GM19468 (cell line): ENCODE results near the gene MAMLD1.

ENCODE experiments used
- ATAC-seq: cut with Tn5 transposase; IDR thresholded peaks from one replicate; pipeline ENCODE4 v1.9.1; 2021; ENCODE audit warnings: mild to moderate bottlenecking, moderate library complexity, moderate number of reproducible peaks; ENCODE audit not compliant: unreplicated experiment; ENCODE audit errors: extremely low read depth

The MAMLD1 gene

DNA sequence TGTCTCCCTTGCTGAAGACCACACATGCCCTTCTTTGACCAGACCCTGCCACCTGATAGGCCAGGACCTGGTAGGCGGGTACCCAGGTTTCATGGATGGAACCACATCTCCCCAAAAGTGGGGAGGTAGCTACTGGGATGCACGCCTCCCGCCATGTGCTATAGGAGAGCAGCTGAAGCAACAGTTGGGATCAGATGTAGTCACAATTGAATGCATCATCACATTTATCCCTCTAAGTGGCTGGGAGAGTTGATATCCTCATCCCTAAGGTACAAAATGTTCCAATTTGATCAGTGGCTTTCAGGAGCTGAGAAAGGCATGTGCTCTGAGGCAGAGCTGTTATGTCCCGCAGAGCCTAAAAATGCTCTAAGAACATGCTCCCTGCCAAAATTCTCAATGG lies 151.3 kb downstream of the MAMLD1 start:
- ATAC-seq = no peak

DNA sequence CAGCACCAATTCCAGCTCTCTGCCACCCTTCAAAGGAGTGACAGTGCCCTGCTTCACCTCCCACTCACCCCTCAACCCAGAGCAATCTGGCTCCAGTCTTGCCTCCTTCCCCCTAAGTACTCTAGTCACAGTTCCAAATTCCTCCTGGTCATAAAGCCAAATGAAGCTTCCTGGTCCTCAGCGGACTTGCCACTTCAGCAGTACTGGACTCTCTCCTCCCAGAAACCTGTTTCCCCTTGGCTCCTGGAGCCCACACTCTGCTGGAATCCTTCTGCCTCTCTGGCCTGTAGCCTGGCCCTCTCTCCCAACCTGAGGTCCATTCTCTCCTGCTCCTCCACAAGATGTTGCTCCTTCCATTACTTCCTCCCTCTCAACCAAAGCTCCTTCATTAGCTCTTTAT lies 152.7 kb downstream of the MAMLD1 start:
- ATAC-seq = no peak

DNA sequence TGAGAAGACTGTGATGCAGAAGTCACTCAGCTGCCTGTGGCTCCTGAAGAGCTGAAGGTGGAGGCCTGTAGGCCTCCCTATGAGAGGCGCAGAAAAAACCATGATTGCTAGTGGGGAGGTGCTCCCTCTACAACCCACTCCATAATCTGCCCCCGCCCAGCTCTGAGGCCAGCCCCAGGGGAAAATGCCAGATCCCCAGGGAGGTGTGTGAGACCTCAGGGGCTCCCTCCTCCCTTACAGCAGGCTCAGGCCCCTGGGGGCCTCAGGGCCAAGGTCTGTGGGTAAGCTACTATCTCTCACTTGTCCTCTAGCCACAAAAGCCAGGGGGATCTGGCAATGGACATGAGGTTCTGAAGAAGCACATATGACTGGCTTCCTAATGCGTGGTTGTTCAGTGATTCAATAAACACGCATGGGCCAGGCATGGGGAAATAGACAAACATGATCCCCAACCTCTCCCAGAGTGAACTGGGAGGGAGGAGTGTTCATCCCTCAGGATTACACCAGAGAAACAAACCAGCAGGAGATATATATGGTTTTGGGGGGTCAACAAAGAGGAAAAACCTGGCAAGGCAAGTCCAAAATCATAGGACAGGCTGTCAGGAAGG lies 154.3 kb downstream of the MAMLD1 start:
- ATAC-seq = no peak

DNA sequence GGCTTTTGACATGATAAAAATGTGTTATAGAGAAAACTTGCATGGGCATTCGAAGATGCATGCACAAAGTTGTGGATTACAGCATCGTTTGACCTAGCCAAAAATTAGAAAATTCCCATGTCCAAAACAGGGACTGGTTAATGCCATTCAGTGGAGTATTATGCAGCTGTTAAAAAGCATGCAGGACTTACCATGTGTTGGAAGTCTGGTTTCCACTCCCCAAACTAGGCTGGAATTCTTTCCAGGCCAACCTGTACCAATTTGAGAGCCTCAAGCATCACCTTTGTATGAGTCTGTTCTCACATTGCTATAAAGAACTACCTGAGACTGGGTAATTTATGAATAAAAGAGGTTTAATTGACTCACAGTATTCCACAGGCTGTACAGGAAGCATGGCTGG lies 159.4 kb downstream of the MAMLD1 start:
- no peak for ATAC-seq

DNA sequence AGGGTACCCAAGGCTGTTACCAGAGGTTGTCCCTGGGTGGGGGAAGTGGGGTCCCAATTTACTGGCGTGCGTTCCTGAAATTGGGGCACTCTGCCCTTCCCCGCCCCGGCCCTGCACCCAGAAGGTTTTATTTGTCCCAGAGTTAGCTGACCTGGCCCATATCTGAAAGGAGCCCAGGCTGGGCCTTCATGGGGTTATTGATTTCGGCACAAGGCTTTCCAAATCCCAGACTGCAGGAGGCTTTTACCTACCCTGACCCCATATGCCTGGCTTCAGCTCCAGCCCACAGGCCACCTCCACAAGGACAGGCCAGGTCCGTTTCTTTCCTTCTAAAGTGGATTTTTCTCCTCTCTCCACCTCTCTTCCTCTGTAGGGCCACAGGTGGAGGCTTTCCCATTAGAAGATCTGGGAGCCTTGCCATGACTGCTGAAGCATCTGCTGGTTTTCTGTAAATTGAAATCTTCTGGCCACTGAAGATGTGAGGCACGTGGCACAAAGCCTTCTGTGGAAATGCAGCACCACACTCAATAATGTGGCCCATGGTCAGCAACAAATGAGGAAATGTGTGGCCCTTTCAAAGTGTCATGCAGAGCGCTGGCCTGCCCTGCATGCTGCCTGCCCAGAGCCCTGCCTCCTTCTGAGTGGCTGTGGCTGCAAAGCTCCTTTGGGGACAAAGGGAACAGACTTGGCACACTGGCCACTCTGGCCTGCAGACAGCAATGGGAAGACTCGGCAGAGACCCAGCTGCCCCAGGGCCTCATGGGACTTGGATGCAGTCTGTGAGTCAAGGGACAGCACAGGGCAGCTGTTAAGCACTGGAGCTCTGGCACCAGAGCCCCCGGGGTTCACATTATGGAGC lies 162.2 kb downstream of the MAMLD1 start:
- ATAC-seq = no peak

DNA sequence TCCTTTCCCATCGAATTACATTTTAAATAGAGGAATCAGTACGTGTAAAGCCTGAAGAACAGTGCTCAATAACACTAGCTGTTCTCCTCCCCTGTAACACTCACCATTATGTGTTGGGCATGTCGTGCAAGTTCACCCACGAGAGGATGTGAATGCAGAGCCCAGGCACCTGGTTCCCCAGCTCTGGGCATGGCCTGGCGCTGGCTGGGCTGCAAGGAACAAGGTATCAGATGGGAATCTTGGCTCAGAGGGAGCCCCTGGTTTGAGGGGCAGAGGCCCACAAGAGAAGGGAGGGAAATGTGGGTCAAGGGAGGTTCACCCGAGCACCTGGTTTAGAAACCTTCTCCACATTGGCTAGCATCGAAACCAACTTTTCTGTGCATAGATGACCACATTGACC lies 163.6 kb downstream of the MAMLD1 start:
- ATAC-seq = no peak

DNA sequence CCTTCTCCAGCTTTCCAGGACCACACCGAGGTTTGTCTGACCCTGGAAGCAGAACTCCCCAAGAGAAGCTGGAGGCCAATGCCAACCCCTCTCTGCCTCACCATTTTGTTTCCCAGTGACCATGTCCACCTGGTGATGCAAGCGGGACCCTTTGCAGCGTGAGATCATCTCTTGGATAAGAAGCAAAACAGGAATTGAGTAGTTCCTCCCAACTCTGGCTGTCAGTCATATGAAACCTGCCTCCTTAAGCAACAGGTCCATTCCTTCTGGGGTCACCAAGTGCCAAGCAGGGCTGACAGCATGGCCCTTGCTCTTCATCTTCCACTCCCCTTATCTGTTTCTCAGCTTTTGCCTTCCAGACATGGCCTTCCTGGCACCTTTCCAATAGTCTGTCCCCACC lies 164.0 kb downstream of the MAMLD1 start:
- no peak for ATAC-seq

DNA sequence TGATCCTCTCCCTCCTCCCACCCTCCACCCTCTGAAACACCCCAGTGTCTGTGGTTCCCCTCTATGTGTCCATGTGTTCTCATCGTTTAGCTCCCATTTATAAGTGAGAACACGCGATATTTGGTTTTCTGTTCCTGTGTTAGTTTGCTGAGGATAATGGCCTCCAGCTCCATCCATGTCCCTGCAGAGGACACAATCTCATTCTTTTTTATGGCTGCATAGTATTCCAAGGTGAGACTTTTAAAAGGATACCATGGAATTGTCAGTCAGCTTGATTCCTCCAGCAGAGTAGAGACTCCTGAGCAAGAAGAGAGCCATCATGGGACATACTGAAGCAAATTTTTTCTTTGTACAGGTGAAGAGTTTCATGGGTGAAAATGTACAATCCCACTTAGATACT lies 166.5 kb downstream of the MAMLD1 start:
- ATAC-seq = no peak

DNA sequence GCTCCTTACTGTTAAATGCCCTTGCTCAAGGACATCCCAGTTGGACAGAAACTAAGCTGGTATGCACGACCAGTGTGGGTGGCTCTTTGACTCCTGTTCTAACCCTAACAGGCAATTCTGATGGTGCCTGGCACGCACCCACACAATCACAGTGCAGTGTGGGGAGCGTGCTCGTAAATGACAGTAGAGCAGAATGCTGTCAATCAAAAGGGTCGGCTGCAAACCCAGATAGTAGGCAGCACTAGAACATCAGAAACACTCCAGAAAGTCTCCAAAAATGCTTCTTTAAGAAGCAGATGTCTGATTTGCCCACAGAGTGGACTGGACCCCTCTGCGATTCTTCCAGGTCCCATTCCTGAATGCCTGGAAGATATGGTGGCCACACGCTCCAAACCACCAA lies 167.7 kb downstream of the MAMLD1 start:
- no peak for ATAC-seq

DNA sequence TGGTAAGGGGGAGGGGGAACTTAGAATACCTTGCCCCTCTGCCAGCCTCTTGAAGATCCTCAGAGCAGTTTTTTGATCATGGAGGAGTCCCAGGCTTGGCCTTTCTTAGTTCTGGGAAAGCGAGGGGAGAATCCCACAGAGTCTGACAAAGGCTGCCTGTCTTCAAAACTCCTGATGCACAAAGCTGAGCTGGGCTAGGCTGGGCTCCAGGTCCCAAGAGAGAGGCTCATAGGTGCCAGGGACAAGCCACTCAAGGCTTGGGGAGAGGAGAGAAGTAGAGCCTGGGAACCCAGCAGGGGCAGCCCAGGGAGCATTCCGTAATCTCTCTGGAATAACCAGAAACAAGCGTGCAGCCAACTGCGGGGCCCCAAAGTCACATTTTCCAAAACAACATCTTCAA lies 168.3 kb downstream of the MAMLD1 start:
- no peak for ATAC-seq

DNA sequence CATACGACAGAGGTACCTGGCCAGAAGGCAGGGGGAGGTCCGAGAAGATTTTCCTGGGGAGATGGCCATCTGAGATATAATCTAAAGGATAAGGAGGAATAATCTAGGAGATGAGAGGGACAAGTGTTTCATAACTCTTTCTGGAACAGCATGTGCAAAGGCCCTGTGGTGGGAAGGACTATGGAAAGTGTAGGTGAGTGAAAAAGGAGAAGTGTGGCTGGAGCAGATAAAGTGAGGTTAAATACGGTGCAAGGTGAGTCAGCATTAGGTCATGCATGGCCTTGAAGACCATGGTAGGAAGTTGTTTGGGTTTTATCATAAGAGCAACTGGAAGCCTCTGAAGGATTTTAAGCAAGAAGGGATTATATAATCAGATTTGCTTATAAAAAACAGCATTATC lies 170.7 kb downstream of the MAMLD1 start:
- ATAC-seq = no peak

DNA sequence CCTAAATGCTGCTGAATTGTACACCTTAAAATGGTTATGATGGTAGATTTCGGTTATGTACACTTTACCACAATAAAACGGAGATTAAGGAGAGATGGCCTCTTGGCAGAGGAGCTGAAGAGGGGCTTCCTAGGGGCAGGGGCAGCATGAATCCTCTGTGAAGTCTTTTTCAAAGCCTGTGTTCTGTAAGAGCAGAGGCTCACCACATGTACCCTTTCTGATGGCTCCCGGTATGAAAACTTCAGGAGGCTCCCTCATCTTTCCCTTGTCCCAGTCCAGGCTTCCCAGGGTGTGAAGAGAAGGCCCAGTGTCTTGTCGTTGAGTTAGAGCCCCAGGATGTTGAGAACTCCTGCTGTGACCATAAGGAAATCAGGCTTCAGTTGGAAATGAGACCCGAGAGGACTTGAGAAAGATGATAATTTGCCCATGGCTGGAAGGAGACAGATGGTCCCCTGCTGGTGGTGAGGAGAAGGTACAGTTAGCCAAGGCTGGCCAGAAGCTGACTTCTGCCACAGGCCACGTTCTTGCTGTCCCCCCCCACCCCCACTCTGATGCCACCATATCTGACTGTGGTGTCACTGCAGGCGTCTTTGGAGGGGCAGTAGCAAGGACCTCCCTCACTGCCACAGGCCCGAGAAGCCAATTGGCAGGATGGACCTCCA lies 173.5 kb downstream of the MAMLD1 start:
- no peak for ATAC-seq

DNA sequence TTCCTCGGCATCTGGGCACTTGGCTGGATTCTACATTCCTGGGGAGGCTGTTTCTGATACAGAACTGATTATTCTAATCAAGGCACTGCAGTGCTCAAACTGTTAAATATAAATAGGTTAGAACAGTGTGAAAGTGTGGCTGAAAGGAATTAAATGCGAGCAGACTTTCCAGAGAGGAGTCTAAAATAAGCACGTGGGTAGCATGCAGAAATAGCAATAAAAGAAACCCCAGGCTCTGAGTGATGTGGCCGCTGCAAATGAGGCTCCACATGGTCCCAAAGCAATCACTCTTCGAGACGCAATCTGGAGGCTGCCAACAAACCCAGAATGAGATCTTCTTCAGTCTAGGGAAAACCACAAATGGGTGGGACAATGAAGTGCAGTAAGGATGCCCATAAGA lies 174.7 kb downstream of the MAMLD1 start:
- no peak for ATAC-seq

DNA sequence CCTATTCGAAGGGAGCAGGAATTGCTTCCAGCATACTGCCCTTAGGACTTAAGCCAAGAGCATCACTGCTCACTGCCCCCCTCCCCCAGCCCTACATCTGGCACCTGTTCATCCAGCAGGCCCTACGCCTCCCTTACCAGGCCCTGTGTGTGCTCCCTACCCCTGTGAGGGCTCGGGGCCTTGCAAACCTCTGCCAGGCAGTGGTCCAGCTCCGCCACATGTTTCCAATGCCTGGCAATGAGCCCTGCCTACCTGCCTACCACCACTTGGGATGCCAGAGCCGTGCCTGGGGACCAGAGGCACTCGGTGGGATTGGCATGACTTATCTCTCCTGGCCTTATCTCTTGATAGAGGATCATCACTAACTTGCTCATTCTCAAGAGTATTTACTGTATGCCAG lies 177.8 kb downstream of the MAMLD1 start:
- no peak for ATAC-seq

DNA sequence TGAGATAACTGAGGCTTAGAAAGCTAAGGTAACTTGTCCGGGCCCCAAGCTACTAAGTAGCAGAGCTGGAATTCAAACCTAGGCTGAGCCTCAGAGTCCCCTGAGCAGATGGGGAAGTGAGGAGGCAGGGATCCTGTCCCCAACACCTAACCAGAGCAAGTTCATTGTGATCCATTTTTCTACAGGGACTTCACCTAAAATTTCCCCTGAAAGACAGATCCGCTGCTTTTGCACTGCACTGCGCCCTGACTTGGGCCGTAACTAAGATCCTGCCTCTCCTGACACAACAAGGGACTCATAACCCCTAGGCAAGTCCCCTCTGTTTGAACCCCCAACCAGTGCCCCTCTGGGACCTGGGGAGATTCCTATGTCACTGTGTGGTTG lies 179.7 kb downstream of the MAMLD1 start:
- ATAC-seq = no peak

DNA sequence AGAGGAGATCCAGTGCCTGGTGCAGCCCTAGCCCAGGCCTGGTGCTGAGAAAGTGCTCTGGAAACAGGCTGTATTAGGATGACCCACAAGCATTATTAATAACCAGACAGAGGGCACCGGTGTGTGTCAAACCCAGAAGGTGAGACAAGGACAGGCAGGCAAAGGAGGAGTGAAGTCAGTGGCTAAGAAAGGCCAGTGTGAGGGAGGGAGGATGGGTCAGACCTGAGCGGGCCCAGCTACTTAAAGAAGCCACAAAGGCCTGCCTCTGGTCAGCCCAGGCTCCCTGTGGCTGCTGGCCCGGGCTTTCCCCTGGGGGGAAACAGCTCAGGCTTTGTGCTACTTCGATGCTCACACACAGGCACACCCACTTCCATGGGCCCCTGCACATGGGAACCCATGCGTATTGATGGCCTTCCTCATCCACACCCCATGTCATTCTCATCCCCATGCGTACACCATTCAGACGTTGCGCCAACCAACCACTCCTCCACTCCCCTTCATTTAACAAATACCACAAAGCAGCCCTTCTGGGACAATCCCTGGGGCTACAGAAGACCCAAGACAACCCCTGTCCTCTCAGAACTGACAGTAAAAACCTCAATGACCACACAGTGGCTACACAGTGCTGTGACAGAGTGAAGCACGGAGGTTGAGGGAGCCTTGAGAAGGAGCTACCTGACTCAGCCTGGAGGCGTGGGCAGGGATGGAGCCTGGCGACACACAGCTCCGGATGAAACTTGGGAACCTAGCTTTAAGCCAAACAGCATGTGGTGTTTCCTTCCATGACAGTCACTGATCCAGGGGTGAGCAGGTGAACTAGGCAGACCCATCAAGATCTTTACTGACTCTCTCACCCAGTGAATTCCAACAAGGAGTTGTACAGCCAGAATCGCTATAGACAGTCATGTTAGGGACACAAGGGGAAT lies 180.4 kb downstream of the MAMLD1 start:
- ATAC-seq = peak; percentile 18

DNA sequence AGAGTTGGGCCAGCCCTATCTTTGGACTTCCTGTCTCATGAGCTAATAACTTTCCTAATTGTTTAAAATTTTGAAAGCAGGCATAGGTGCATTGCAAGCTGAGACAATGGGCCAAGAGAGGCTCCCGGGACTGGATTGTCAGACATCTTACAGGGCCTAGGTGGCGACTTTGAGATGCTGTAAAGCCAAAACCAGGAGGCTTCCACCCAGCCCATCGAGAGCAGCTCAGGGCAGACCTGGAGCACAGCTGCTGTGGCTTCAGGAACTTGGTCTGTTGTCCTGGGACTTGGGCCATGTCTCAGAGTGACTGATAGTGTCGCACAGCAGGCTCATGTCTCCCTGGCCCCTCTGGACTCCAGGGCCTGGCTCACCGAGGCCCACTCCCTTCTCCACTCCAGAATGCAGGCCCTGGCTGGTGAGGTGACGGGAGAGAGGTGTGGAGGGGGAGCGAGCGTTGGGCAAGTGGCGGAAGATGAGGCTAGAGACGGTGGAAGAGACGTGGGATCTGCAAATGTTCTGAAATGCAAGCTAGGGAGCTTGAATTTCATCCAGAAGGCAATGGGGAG lies 181.2 kb downstream of the MAMLD1 start:
- no peak for ATAC-seq

DNA sequence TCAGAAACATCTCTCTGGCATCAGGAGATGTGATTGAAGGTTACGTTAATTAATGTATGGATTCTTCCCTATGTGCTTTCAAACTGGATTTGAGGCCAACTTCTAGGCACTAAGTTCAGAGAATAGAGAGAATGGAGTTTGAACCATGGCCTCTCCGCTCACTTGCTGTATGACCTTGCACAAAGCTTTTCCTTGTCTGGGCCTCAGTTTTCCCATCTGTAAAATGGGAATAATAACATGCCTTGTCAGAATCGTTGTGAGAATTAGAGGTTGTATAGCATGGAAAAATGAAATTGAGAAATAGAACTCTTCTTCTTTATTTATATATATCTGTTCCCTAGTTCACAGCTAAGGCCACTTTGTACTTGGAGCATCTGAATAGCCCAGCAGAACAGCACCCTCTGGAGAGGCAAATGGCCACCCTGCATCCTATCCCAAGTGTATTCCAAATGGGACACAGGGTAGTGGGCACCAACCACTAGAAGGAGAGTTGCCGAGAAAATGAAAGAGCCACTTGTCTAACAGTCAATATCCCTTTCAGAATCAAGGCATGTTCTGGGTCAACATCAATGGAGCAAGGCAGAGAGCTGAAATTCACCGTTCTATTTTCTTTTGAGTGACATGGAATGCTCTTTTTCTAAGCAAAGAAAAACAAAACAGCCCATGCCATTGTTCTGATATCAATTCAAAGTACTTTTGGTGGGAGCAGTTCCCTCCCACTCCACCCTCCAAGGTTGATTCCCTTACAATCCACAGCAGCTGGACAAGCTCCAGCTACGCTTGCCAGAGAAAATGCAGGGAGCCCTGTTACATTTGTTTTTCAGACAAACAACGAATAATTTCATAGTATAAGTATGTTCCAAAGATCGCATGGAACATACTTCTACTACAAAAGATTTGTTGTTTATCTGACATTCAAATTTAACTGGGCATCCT lies 182.0 kb downstream of the MAMLD1 start:
- ATAC-seq = no peak

DNA sequence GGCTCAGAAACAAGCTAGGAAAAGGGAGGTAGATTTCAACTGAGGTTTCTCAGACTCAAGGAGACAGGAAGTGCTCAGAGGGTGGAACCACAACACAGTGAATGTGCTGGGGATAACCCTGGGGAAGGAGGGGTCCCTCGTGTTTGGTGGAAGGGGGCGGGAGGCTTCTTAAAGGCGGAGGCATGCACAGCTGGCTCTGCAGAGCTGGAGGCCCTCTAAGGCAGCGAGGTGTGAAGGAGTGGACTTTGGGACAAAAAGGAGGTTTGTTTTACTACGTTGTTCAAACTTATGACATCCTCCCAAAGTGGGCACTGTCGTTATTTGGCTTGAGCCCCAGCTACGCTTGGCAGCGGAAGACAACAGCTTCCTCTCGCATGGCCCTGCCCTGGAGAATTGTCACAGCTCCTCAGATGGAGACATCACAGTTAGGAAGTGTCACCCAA lies 183.6 kb downstream of the MAMLD1 start:
- ATAC-seq = no peak
